Gastrocnemius medialis (tissue), 4 donors: ENCODE measurements around the gene THBS4. TPM values are rescaled to one million over a fixed set of nuclear protein-coding genes. Genes with fewer than 3 reads are reported as not detected.

Experiments used
- ATAC-seq, 2 donors: fragments of 150-250 bp; one replicate each; pipeline ENCODE4 v1.9.1; 2016
- DNase-seq, 2 donors: peaks; one replicate each; pipeline ENCODE4 v3.0.0-alpha.2; 2019
- H3K27ac ChIP-seq, 4 donors: fragments of 200-600 bp; sonication (generic); 1 replicate in 1 of 4; 2 replicates in 3 of 4; pipeline ENCODE4 v1.5.1; 2016 to 2018; ENCODE audit warnings: mild to moderate bottlenecking in 2 of 4, moderate library complexity in 1 of 4
- H3K27me3 ChIP-seq, 3 donors: fragments of 200-600 bp; sonication (generic) in 2 of 3; 1 replicate in 1 of 3; 2 replicates in 2 of 3; pipeline versions ENCODE4 v1.5.1 to v1.6.0; 2016 to 2019; ENCODE audit warnings: mild to moderate bottlenecking in 1 of 3, moderate library complexity in 1 of 3
- H3K36me3 ChIP-seq, 2 donors: fragments of 200-600 bp; sonication (generic) in 1 of 2; one replicate each; pipeline ENCODE4 v1.5.1; 2017 to 2018
- H3K4me1 ChIP-seq, 2 donors: fragments of 200-600 bp; sonication (generic) in 1 of 2; one replicate each; pipeline ENCODE4 v1.5.1; 2016 to 2017; ENCODE audit warnings: mild to moderate bottlenecking in 2 of 2
- H3K4me3 ChIP-seq, 4 donors: fragments of 200-600 bp; sonication (generic) in 3 of 4; 1 replicate in 1 of 4; 2 replicates in 3 of 4; pipeline ENCODE4 v1.5.1; 2016 to 2019; ENCODE audit warnings: mild to moderate bottlenecking in 2 of 4
- H3K9me3 ChIP-seq, 3 donors: fragments of 200-600 bp; sonication (generic) in 2 of 3; 1 replicate in 1 of 3; 2 replicates in 2 of 3; pipeline ENCODE4 v1.5.1; 2016 to 2019
- POLR2A ChIP-seq, 2 donors: fragments of 450-650 bp; IDR thresholded peaks; one replicate each; pipeline ENCODE4 v1.6.1; 2017; ENCODE audit warnings: antibody characterized with exemption in 2 of 2, mild to moderate bottlenecking in 2 of 2, moderate library complexity in 2 of 2
- in situ Hi-C, 4 donors: fragments of 200-750 bp; cut with MboI; loops; one replicate each; pipeline versions ENCODE4 v1.15.0 to v1.8.0; 2017; ENCODE audit warnings: low sequenced_read_pairs in 4 of 4
- intact Hi-C: fragments of 100-400 bp; cut with DNase I; formaldehyde crosslinking; loops from one replicate; pipeline ENCODE4 v1.15.1; 2023; ENCODE audit warnings: low total_unique reads
- total RNA-seq, 4 donors: library from RNA; depleted of rRNA; stranded (reverse); fragments of >200 nt; gene quantifications; one replicate each; pipeline versions ENCODE4 v1.1.0 to v1.2.3, GENCODE V29; 2016
- TF ChIP-seq, protein P1 (sequence below), 5 experiments: fragments of 450-650 bp in 3 of 5; fragments of 200-600 bp in 2 of 5; sonication (generic) in 2 of 5; IDR thresholded peaks in 4 of 5; conservative IDR thresholded peaks in 1 of 5; 1 replicate in 4 of 5; 2 replicates in 1 of 5; pipeline ENCODE4 v1.5.1; 2016 to 2019; ENCODE audit warnings: antibody characterized with exemption in 5 of 5, mild to moderate bottlenecking in 3 of 5, moderate library complexity in 3 of 5

Gene THBS4
- total RNA-seq, 4 donors from 2014 or later: 23.3 to 336 (median 38.4) TPM

DNA sequence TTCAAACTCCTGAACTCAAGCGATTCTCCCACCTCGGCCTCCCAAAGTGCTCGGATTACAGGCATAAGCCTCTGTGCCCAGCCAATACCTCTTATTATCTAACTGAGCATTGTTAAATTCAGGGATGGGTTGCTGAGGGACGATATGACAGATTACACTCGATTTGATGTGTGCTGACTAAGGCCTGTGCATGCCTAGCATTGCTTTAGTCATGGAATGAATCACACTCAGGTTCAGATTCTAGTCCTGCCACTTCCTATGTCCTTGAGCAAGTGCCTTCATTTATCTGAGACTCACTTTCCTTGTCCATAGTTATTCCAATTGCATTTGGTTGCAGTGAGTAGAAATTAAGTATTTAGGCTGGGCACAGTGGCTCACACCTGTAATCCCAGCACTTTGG lies 19.5 kb downstream of the THBS4 start:
- intact Hi-C loops (no loop called here), in situ Hi-C loops (no loop called here)
- no peaks in the 10 kb centered on the region for H3K36me3 ChIP-seq
- TF ChIP-seq, protein P1, sequence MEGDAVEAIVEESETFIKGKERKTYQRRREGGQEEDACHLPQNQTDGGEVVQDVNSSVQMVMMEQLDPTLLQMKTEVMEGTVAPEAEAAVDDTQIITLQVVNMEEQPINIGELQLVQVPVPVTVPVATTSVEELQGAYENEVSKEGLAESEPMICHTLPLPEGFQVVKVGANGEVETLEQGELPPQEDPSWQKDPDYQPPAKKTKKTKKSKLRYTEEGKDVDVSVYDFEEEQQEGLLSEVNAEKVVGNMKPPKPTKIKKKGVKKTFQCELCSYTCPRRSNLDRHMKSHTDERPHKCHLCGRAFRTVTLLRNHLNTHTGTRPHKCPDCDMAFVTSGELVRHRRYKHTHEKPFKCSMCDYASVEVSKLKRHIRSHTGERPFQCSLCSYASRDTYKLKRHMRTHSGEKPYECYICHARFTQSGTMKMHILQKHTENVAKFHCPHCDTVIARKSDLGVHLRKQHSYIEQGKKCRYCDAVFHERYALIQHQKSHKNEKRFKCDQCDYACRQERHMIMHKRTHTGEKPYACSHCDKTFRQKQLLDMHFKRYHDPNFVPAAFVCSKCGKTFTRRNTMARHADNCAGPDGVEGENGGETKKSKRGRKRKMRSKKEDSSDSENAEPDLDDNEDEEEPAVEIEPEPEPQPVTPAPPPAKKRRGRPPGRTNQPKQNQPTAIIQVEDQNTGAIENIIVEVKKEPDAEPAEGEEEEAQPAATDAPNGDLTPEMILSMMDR (IDR thresholded peaks at IDR 0.05 in 4 of 5, conservative IDR thresholded peaks at IDR 0.05 in 1 of 5): no peak
- TF ChIP-seq POLR2A (IDR thresholded peaks at IDR 0.05): no peak
- DNase-seq (no peak), ATAC-seq (no peak)
- no peaks in the 10 kb centered on the region for H3K9me3 ChIP-seq
- no peaks in the 10 kb centered on the region for H3K4me1 ChIP-seq
- no peak overlapping the region for H3K27ac ChIP-seq
- H3K27me3 ChIP-seq: no peaks in the 10 kb centered on the region
- H3K4me3 ChIP-seq: no peak overlapping the region

DNA sequence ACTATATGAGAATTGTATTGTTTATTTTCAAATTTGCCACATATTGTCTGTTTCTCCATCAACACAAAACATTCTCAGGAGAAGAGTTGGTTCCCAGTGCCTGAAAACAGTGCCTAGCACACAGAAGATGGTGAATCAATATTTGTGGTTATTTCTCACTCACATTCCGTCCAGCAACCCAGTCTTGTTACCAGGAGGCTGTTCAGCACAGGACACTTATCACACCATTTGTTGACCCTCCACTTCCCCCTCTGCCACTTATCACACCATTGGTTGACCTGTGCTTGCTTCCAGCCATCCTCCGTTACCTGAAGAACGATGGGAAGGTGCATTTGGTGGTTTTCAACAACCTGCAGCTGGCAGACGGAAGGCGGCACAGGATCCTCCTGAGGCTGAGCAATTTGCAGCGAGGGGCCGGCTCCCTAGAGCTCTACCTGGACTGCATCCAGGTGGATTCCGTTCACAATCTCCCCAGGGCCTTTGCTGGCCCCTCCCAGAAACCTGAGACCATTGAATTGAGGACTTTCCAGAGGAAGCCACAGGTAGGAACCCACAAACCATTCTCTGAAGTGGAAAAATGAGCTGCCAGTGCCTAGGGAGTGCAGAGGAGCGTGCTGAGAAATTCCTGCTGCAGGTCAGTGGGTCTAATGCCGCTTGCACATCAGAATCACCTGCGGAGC lies 20.5 kb downstream of the THBS4 start:
- no peak for DNase-seq
- no peak overlapping the region for H3K4me3 ChIP-seq
- H3K4me1 ChIP-seq: no peaks in the 10 kb centered on the region
- intact Hi-C loops (no loop called here), in situ Hi-C loops (no loop called here)
- H3K9me3 ChIP-seq: no peaks in the 10 kb centered on the region
- no peaks in the 10 kb centered on the region for H3K36me3 ChIP-seq
- no peaks in the 10 kb centered on the region for H3K27me3 ChIP-seq
- H3K27ac ChIP-seq: no peak overlapping the region
- ATAC-seq: no peak
- no peak for TF ChIP-seq POLR2A (IDR thresholded peaks at IDR 0.05)
- TF ChIP-seq, protein P1 (IDR thresholded peaks at IDR 0.05 in 4 of 5, conservative IDR thresholded peaks at IDR 0.05 in 1 of 5): no peak

- in situ Hi-C loops: no loop called here
These were observed 22.0 kb downstream of the THBS4 start for GRCh38 chr5:80057099-80057498.

DNA sequence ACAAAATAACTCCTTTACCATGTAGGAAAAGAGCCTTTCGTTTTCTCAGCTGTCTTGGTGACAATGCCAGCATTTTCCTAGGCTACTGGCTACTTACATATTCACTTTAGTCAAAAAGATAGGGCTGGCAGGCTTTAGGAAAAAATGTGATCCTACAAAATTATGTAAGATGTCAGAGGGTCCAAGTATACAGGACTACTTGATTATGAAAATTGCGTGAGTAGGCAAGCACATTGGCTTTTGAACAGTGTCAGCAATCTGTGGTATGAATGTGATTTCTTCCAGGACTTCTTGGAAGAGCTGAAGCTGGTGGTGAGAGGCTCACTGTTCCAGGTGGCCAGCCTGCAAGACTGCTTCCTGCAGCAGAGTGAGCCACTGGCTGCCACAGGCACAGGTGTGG lies 22.8 kb downstream of the THBS4 start:
- DNase-seq (no peak), ATAC-seq (no peak)
- in situ Hi-C loops (no loop called here), intact Hi-C loops (no loop called here)
- Histone ChIP-seq H3K4me3 (no peak overlapping the region), H3K36me3 (no peaks in the 10 kb centered on the region), H3K4me1 (no peaks in the 10 kb centered on the region), H3K9me3 (no peaks in the 10 kb centered on the region), H3K27ac (no peak overlapping the region), H3K27me3 (no peaks in the 10 kb centered on the region)
- TF ChIP-seq, protein P1 (IDR thresholded peaks at IDR 0.05 in 4 of 5, conservative IDR thresholded peaks at IDR 0.05 in 1 of 5): no peak
- TF ChIP-seq POLR2A (IDR thresholded peaks at IDR 0.05): no peak

More at GRCh38 chr5:80057099-80057498, 22.0 kb downstream of the THBS4 start:
- H3K27me3 ChIP-seq: no peaks in the 10 kb centered on the region
- no peaks in the 10 kb centered on the region for H3K9me3 ChIP-seq
- no peak overlapping the region for H3K27ac ChIP-seq
- DNase-seq (no peak), ATAC-seq (no peak)
- TF ChIP-seq POLR2A (IDR thresholded peaks at IDR 0.05): no peak
- intact Hi-C loops: no loop called here
- no peaks in the 10 kb centered on the region for H3K4me1 ChIP-seq
- H3K4me3 ChIP-seq: no peak overlapping the region
- H3K36me3 ChIP-seq: no peaks in the 10 kb centered on the region

DNA sequence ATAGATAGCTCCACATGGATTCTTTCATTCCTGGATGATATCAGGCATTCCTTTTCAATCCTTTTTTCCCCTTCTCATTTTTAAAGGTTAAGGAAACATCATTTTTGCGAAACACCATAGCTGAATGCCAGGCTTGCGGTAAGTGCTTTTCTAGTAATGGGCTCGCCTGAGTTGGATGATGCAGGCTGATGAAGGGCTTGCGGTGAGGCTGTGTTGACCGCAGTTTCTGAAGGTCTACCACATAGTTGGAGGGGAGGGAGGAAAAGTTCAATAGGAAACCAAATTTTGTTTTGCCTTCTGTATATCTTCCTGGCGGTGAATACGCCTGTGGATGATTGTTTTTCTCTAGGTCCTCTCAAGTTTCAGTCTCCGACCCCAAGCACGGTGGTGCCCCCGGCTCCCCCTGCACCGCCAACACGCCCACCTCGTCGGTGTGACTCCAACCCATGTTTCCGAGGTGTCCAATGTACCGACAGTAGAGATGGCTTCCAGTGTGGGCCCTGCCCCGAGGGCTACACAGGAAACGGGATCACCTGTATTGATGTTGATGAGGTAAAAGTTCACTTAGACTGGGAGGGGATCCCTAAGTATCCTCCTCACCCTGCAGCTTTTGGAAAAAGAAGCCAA lies 24.3 kb downstream of the THBS4 start:
- Histone ChIP-seq H3K36me3 (no peaks in the 10 kb centered on the region), H3K9me3 (no peaks in the 10 kb centered on the region), H3K4me1 (no peaks in the 10 kb centered on the region), H3K27me3 (no peaks in the 10 kb centered on the region), H3K4me3 (no peak overlapping the region), H3K27ac (no peak overlapping the region)
- DNase-seq (no peak), ATAC-seq (no peak)
- TF ChIP-seq, protein P1 (IDR thresholded peaks at IDR 0.05 in 4 of 5, conservative IDR thresholded peaks at IDR 0.05 in 1 of 5): no peak
- no peak for TF ChIP-seq POLR2A (IDR thresholded peaks at IDR 0.05)
- intact Hi-C loops (no loop called here), in situ Hi-C loops (no loop called here)
